ENCODE results near the gene DNASE2B.

DNASE2B gene

DNA sequence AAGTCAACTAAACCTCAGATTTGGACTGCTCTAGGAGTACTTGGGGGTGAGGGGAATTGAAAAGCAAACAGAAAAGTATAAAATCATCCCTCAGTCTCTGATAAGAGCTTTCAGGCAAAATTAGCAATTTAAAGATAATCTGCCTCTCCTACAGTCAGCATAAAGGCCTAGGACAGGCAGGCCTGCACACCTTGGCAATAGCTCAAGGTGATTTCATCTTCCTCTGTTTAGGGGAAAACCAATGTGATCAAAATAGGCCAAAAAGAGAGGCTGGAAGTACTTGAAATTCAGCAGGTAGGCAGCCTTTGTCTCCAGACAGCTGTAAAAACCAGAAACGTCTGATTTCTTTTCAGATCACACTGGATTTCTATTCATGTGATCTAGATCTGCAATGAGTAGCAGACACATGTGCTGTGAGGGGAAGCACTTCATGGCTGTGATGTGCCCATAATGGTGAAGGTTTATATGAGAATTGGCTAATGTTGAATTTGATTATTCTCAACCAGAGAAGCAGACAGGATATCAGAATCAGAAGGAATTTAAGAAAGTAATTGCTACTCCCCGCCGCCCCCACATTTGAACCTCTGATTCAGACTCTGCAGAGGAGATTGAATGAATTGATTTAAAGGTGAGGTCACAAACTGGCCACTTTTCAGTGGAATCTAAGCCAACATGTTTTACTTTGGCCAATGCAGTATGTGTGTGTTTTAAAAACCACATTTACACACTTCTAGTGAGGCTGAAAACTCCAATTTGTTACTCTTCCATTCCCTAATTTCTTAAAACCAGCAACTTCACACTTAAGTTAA lies 45.8 kb upstream of the DNASE2B start:
- H3K27me3 ChIP-seq (ENCODE audit: control insufficient read depth, insufficient read depth, low read length): no peaks in the 10 kb centered on the region
- H3K4me1 ChIP-seq: no peaks in the 10 kb centered on the region
- H3K36me3 ChIP-seq (ENCODE audit: control insufficient read depth, insufficient read depth, low read length): no peaks in the 10 kb centered on the region
- TF ChIP-seq, protein P1, sequence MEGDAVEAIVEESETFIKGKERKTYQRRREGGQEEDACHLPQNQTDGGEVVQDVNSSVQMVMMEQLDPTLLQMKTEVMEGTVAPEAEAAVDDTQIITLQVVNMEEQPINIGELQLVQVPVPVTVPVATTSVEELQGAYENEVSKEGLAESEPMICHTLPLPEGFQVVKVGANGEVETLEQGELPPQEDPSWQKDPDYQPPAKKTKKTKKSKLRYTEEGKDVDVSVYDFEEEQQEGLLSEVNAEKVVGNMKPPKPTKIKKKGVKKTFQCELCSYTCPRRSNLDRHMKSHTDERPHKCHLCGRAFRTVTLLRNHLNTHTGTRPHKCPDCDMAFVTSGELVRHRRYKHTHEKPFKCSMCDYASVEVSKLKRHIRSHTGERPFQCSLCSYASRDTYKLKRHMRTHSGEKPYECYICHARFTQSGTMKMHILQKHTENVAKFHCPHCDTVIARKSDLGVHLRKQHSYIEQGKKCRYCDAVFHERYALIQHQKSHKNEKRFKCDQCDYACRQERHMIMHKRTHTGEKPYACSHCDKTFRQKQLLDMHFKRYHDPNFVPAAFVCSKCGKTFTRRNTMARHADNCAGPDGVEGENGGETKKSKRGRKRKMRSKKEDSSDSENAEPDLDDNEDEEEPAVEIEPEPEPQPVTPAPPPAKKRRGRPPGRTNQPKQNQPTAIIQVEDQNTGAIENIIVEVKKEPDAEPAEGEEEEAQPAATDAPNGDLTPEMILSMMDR (IDR thresholded peaks at IDR 0.05): no peak
- no peak overlapping the region for H3K9ac ChIP-seq
- H3K79me2 ChIP-seq: no peaks in the 10 kb centered on the region
- no peaks in the 10 kb centered on the region for H3K9me3 ChIP-seq (ENCODE audit: control insufficient read depth, low read length)
- no peak overlapping the region for H2AFZ ChIP-seq
- H3K27ac ChIP-seq: no peak overlapping the region
- H3K4me3 ChIP-seq (ENCODE audit: low read depth, low read length): no peak overlapping the region
- no peak overlapping the region for H3K4me2 ChIP-seq (ENCODE audit: low read length)

DNA sequence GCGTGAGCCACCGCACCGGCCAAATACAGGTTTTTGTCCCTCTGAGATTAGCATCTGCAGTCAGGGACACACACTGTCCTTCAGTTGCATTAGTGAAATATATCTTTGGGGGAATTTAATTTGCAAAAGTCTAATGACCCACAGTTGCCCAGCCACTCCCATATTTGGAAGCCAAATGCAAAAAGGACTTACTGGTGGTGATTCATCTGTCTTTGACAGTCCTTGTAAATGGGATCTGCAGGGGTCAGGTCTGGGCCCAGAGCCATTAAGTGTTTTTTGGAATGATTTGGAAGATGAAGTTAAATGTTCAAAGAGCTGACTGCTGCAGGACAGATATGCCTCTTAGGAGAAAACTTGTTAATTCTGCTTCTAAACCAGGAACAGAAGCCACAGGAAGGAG lies 44.6 kb upstream of the DNASE2B start:
- Histone ChIP-seq H3K36me3 (ENCODE audit: control insufficient read depth, insufficient read depth, low read length) (no peaks in the 10 kb centered on the region), H3K9me3 (ENCODE audit: control insufficient read depth, low read length) (no peaks in the 10 kb centered on the region), H3K27me3 (ENCODE audit: control insufficient read depth, insufficient read depth, low read length) (no peaks in the 10 kb centered on the region), H3K4me2 (ENCODE audit: low read length) (no peak overlapping the region), H3K9ac (no peak overlapping the region), H3K4me1 (no peaks in the 10 kb centered on the region), H3K27ac (no peak overlapping the region), H2AFZ (no peak overlapping the region), H3K79me2 (no peaks in the 10 kb centered on the region), H3K4me3 (ENCODE audit: low read depth, low read length) (no peak overlapping the region)
- TF ChIP-seq, protein P1 (IDR thresholded peaks at IDR 0.05): no peak

DNA sequence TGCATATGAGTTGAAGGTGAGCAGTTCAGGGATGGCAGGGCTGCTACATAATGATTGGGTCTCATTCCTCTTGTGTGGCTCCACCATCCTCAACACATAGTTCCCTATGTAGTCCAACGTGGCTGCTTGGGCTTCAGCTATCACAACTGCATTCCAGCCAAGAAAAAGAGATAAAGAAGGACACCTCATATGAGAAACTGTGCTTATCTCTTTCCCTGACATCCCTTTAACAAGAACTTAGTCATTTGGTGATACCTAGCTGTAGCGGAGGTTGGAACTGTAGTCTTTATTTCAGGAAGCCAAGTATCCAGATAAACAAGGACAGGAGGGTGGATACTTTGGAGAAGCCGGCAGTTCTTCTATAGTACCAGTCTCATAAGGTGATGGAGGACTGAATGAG lies 42.7 kb upstream of the DNASE2B start:
- H3K79me2 ChIP-seq: no peaks in the 10 kb centered on the region
- H3K27ac ChIP-seq: no peak overlapping the region
- no peaks in the 10 kb centered on the region for H3K9me3 ChIP-seq (ENCODE audit: control insufficient read depth, low read length)
- H3K27me3 ChIP-seq (ENCODE audit: control insufficient read depth, insufficient read depth, low read length): no peaks in the 10 kb centered on the region
- H3K4me1 ChIP-seq: no peaks in the 10 kb centered on the region
- H3K4me3 ChIP-seq (ENCODE audit: low read depth, low read length): no peak overlapping the region
- H3K4me2 ChIP-seq (ENCODE audit: low read length): no peak overlapping the region
- H3K36me3 ChIP-seq (ENCODE audit: control insufficient read depth, insufficient read depth, low read length): no peaks in the 10 kb centered on the region
- TF ChIP-seq, protein P1 (IDR thresholded peaks at IDR 0.05): no peak
- no peak overlapping the region for H2AFZ ChIP-seq
- H3K9ac ChIP-seq: no peak overlapping the region

DNA sequence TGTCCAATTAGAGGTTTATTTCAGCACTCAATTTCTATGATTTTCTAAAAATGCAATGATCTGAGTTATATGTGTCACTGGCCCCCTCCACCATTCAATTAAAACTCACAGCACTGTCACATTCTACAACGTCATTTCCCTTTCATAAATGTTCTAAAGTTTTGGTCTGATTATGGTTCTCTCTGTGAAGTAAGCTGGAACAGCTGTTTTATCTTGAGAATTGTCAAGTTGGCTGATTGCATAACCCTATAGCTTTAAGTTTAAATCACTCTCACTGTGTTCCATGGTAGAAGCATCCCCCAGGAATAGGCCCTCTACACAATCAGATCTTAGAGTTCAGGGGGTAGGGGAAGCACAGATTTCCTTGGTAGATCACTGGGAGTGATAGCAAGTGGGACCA lies 41.4 kb upstream of the DNASE2B start:
- no peaks in the 10 kb centered on the region for H3K4me1 ChIP-seq
- no peak overlapping the region for H2AFZ ChIP-seq
- H3K27ac ChIP-seq: no peak overlapping the region
- no peak overlapping the region for H3K9ac ChIP-seq
- no peaks in the 10 kb centered on the region for H3K36me3 ChIP-seq (ENCODE audit: control insufficient read depth, insufficient read depth, low read length)
- no peaks in the 10 kb centered on the region for H3K9me3 ChIP-seq (ENCODE audit: control insufficient read depth, low read length)
- no peaks in the 10 kb centered on the region for H3K27me3 ChIP-seq (ENCODE audit: control insufficient read depth, insufficient read depth, low read length)
- TF ChIP-seq, protein P1 (IDR thresholded peaks at IDR 0.05): no peak
- H3K4me3 ChIP-seq (ENCODE audit: low read depth, low read length): no peak overlapping the region
- H3K79me2 ChIP-seq: no peaks in the 10 kb centered on the region
- H3K4me2 ChIP-seq (ENCODE audit: low read length): no peak overlapping the region

DNA sequence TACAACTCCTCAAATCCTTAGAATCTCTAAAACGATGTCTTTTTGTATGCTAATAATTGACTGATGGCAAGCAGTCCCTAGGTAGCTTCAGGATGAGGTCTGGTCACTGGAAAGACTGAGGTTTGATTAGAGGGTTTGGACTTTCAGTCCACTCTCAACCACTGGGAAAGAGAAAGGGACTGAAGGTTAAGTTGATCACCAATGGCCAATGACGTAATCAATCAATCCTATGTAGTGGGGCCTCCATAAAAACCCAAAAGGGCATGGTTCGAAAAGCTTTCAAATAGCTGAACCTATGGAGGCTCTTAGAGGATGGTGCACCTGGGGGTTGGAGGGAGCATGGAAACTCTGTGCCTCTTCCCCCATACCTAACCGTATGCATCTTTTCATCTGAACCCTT lies 39.6 kb upstream of the DNASE2B start:
- no peaks in the 10 kb centered on the region for H3K9me3 ChIP-seq (ENCODE audit: control insufficient read depth, low read length)
- H3K4me3 ChIP-seq (ENCODE audit: low read depth, low read length): no peak overlapping the region

More for the DNA sequence above, 39.6 kb upstream of the DNASE2B start:
- no peaks in the 10 kb centered on the region for H3K4me1 ChIP-seq
- no peaks in the 10 kb centered on the region for H3K27me3 ChIP-seq (ENCODE audit: control insufficient read depth, insufficient read depth, low read length)
- H3K4me2 ChIP-seq (ENCODE audit: low read length): no peak overlapping the region
- H3K36me3 ChIP-seq (ENCODE audit: control insufficient read depth, insufficient read depth, low read length): no peaks in the 10 kb centered on the region
- no peak overlapping the region for H3K9ac ChIP-seq
- no peaks in the 10 kb centered on the region for H3K79me2 ChIP-seq
- H2AFZ ChIP-seq: no peak overlapping the region
- TF ChIP-seq, protein P1 (IDR thresholded peaks at IDR 0.05): no peak
- no peak overlapping the region for H3K27ac ChIP-seq
